ENCODE data around the gene SQOR. TPM values are rescaled to one million over a fixed set of nuclear protein-coding genes. Genes with fewer than 3 reads are reported as not detected.

The SQOR gene
- polyA plus RNA-seq, 3 donors: 22.6 to 25.4 (median 23.9) TPM

- no peak for DNase-seq
Observed at GRCh38 chr15:45657254-45657653, 22.4 kb downstream of the SQOR start.

GRCh38 chr15:45657764-45658545 is 23.1 kb downstream of the SQOR start:
- no peak for DNase-seq

DNA sequence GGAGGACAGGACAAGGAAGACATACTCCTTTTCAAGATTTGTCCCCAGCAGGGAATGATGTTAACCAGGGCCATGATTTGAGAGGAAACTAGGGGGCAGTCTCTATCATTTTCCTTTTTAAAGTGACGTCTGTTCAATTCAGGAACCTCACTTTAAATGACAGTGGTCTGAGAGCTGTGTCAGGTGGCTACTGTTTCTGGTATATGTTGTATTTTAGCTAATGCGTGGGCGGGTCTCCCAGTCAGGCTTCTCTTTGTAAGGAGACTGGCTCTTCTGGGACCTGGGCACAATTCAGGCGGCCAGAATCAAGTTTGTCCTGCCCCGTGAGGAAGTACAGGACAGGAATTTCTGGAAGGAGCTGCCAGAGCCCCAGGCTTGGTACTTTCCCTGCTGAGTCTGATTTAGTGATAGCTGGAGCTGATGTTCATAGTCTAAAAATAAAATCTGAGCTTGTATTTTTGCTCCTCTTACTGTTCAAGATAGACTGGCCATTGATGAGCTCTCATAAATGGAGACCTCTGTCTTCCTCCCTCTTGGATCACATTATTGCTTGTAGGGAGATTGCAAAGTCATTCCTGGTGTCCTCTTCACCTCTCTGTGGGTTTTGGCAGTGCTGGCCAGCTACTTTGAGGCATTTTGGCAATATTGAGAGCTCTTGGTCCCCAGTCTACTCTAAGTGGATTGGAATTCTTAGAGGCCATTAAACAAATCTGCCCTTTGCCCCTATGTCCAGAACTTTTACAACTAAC is 25.6 kb downstream of the SQOR start:
- DNase-seq: no peak

DNA sequence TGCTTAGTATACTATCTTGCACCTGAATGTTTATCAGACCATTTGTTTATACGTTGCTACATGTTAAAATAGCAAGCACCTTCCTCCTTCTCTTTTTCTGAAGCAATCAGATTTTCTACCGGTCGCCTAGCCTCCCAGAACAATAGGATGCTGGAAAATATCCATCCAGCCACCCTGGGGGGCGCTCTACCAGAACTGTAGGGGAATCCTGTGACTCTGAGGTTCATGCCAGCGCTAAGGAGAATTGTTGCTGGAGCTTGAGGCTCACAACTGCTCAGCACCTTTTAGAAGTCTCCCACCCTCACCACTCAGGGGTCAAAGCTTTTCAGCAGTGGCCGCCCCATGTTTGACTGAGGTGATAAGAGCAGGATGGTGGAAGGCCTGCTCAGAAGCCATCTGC is 27.5 kb downstream of the SQOR start:
- no peak for DNase-seq

DNA sequence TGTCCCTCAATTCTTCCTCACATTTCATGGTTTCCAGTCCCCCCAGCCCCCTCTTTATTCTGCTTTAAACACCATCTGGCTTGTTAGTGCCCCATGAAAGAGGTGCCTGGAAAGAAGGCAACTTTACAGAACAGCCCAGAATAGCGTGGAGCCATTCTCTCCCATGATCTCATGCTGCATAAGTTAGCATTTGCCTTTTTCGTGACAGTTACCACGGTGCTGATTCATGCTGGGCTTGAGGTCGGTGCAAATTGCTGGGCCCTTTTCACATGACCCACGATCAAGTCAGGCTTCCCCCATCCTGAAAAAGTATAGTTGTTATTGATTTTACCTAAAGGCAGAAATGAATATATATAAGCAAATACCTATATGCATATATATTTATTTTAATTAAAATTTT is 29.6 kb downstream of the SQOR start:
- no peak for DNase-seq

GRCh38 chr15:45665261-45665660 is 30.4 kb downstream of the SQOR start:
- DNase-seq: no peak

- no peak for DNase-seq
Observed at GRCh38 chr15:45666119-45666875, 31.5 kb downstream of the SQOR start.

DNA sequence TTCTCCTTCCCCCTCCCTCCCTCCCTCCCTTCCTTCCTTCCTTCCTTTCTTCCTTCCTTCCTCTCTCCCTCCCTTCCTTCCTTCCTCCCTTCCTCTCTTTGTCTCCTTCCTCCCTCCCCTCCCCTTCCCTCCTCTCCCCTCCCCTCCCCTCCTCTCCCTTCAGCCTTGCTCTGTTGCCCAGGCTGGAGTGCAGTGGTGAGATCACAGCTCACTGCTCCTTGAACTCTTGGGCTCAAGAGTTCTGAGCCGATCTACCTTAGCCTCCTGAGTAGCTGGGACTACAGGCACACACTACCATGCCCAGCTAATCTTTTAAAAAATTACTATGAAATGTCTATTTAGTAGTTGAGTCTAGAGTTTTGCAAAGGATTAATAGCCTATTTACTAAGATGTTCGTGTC is 32.2 kb downstream of the SQOR start:
- DNase-seq: no peak

- no peak for DNase-seq
Observed at GRCh38 chr15:45668386-45668785, 33.6 kb downstream of the SQOR start.

DNA sequence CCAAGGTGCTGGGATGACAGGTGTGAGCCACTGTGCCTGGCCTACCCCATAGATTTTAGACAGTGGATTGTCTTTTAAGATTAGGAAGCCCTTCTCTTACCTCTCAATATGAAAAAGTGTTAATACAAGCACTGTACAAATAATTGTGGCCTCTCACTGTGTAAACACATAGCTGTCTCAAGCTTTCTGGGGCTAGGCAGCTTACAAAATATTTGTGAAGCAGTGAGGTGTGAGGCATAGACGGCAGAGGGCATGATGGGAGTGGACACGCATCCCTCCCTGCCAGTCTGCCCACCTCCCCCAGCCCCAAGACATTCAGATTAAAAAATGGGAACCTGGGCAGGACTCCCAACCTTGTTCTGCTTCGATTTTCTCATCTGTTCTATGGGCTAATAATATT is 34.6 kb downstream of the SQOR start:
- DNase-seq: no peak

GRCh38 chr15:45670091-45670490 is 35.3 kb downstream of the SQOR start:
- DNase-seq: peak; percentile 33

DNA sequence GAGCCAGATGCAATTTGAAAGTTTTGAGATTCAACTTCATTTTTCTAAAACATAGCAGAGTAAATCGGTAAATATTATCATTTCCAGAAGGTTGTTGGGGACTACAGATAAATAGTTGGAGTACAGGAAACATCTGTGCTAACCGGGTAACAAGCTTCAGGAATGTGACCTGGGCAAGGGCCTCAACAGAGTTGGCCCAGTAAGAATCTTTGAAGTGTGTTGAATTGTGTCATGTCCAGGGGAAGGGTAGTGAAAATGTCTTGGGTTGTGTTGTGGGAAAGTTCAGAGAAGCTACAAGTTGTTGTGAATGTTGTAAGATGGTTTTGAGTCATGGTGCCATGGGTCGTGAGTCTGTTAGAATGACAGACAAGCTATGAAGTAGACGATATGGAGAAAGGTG is 35.7 kb downstream of the SQOR start:
- DNase-seq: no peak

DNA sequence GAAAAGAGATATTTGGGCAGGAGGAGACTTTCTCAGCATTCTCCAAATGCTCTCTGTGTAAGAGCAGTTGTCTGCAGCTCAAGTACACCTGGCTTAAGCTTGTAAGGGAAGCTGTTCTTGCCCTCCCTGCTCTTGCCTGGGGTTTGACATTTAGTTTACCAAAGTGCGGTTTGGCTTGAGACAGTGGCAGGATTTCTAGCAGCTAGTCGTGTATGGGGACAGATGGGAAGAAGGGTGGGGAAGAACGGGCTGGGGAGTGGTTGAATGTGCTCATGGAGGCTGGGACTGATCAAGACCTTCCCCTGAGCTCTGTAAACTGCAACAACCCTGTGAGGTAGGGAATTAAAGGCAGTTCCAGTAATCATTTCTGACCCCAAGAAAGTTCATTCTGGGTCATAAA is 39.8 kb downstream of the SQOR start:
- no peak for DNase-seq

GRCh38 chr15:45677797-45678196 is 43.0 kb downstream of the SQOR start:
- no peak for DNase-seq

GRCh38 chr15:45678459-45679178 is 43.8 kb downstream of the SQOR start:
- DNase-seq: no peak

- no peak for DNase-seq
Observed at GRCh38 chr15:45684533-45684932, 49.7 kb downstream of the SQOR start.

DNA sequence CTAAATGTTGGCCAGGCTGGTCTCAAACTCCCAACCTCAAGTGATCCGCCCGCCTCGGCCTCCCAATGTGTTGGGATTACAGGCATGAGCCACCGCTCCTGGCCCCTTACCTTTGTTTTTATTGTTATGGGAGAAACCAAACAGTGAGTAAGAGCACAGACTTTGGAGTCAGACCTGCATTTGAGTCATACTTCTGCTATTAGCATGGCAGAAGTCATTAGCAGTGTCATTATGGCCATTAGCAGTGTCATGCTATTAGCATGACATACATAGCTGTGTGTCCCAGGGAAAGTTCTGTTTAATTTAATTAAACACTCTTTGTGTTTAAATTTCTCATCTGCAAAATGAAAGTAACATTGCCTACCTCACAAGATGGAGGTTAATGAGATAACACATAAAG is 54.8 kb downstream of the SQOR start:
- DNase-seq: no peak

- no peak for DNase-seq
Observed at GRCh38 chr15:45690581-45691260, 55.9 kb downstream of the SQOR start.

DNA sequence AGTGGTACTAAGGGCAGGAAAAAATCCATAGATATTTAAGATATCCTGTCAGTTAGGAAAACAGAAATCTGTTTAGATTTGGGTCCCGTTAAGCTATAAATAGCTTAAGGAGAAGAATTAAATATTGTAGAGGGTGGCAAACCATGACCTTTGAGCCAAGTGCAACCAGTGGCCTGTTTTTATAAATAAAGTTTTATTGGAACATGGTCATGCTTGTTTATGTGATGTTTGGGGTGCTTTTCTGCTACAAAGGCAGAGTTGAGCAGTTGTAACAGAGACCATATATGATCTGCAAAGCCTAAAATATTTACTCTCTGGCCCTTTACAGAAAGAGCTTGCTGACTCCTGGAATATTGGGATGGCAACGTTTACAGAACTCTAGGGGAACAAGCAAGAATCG is 66.3 kb downstream of the SQOR start:
- no peak for DNase-seq

DNA sequence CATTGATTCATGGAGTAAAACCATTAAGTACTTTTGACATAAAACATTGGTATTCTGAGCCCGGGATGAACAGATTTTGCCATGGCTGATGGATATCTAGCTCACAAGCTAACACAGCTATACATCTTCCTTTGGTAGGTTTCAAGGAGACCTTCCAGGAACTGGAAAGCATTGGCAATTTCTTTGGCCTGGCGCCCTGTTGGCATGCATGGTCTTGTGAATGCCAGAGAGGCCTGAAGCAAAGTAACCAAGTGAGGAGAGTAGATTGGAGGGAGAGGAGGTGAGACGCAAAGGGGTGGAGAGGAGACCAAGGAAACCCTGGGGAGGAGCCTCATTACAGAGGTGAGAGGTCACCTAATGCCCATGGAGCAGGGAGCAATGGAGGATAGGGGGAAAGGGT is 67.2 kb downstream of the SQOR start:
- DNase-seq: no peak

DNA sequence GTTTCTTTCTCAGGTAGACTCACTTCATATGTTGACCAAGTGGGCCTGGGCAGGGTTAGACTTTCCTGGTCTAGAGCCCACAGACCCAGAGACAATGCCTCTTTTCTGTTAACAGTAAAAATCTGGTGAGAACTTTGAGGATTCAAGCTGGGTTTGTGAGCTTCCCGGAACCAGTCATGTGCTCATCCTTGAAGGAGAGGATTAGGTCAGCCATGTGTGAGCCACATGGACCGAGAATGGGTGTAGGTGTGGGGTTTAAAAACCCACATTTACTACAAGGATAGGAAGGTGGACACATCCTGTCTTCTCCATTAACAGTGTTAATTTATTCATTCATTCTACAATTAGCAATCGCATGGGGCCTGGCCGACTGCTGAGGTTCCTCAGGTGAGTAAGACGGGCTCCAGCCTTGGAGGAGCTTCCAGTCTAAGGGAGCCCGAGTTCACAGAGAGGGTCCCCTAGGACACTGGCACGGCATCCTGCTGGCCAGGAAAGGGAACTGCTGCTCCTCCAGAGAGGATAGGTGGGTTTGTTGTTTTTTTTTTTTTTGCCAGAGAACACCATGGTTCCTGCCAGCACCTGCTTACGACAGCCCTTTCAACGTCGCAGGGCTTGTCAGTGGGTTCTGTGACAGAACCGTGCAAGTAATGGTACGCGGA is 69.0 kb downstream of the SQOR start:
- DNase-seq: no peak

All from renal pelvis (tissue), 4 donors.